Lung (tissue), 12 donors: ENCODE results near the gene CSMD2. TPM values are rescaled to one million over a fixed set of nuclear protein-coding genes. Genes with fewer than 3 reads are reported as not detected.
A peak's percentile ranks its signal among the peaks of the same experiment; 100 is the strongest.

Source experiments
- ATAC-seq: fragments of 200-7000 bp; cut with Tn5 transposase; one replicate; pipeline ENCODE4 v1.9.1; 2020; ENCODE audit warnings: moderate number of reproducible peaks; ENCODE audit not compliant: insufficient read depth, low FRiP score
- DNase-seq, 3 donors: peaks; one replicate each; pipeline ENCODE4 v3.0.0-alpha.2; 2013 to 2017
- H3K27ac ChIP-seq, 2 donors: one replicate each; pipeline ENCODE4 v1.5.1; 2013; ENCODE audit warnings: mild to moderate bottlenecking in 2 of 2, moderate library complexity in 2 of 2, control low read depth in 1 of 2, inconsistent platforms in 1 of 2, low read depth in 1 of 2, low read length in 1 of 2
- H3K27me3 ChIP-seq, 3 donors: one replicate each; pipeline ENCODE4 v1.5.1; 2013; ENCODE audit warnings: low read length in 2 of 3; ENCODE audit not compliant: control insufficient read depth in 3 of 3, insufficient read depth in 3 of 3
- H3K36me3 ChIP-seq, 4 donors: one replicate each; pipeline ENCODE4 v1.5.1; 2013; ENCODE audit warnings: low read length in 4 of 4, mild to moderate bottlenecking in 1 of 4, moderate library complexity in 1 of 4; ENCODE audit not compliant: control insufficient read depth in 4 of 4, insufficient read depth in 4 of 4
- H3K4me1 ChIP-seq, 5 donors: one replicate each; pipeline ENCODE4 v1.5.1; 2013; ENCODE audit warnings: low read length in 5 of 5, mild to moderate bottlenecking in 2 of 5, moderate library complexity in 1 of 5; ENCODE audit not compliant: control insufficient read depth in 5 of 5, insufficient read depth in 5 of 5
- H3K4me3 ChIP-seq: one replicate; pipeline ENCODE4 v1.5.1; 2013; ENCODE audit warnings: mild to moderate bottlenecking, control low read depth, moderate library complexity
- H3K9ac ChIP-seq, 2 donors: one replicate each; pipeline ENCODE4 v1.5.1; 2013; ENCODE audit warnings: low read length in 2 of 2, control low read depth in 1 of 2; ENCODE audit not compliant: insufficient read depth in 1 of 2
- H3K9me3 ChIP-seq, 4 donors: one replicate each; pipeline ENCODE4 v1.5.1; 2013; ENCODE audit warnings: low read length in 3 of 4, mild to moderate bottlenecking in 1 of 4, moderate library complexity in 1 of 4; ENCODE audit not compliant: control insufficient read depth in 4 of 4, insufficient read depth in 3 of 4
- WGBS, 2 donors: extraction: QIAGEN DNeasy Blood & Tissue Kit; methylation state at CpG; one replicate each; pipeline ENCODE4 v1.1.7; 2013; 5-methylcytosine and 5-hydroxymethylcytosine counted together
- polyA plus RNA-seq, 2 donors: library from polyadenylated mRNA; stranded (reverse); fragments of 200-250 nt; gene quantifications; one replicate each; pipeline ENCODE4 v1.2.1, GENCODE V29; 2013
- total RNA-seq, 2 donors: library from RNA; depleted of rRNA in 1 of 2; stranded (reverse); fragments of >200 nt in 1 of 2; gene quantifications; one replicate each; pipeline ENCODE4 v1.2.1, GENCODE V29; 2014 to 2021
- TF ChIP-seq, protein P1 (sequence below): IDR thresholded peaks from 2 replicates; pipeline ENCODE4 v1.5.1; 2012; ENCODE audit warnings: mild to moderate bottlenecking; ENCODE audit errors: control extremely low read depth, extremely low read depth
- donor health status: control.
- donor health status: control.
- donor health status: Bipolar disorder and iron deficiency.
- donor health status: healthy.
- donor health status: DM: yes; HTN: yes; CAD: no.

Gene CSMD2
- total and polyA plus RNA-seq, 4 donors: 0.11 to 1.2 (median 0.39) TPM

DNA sequence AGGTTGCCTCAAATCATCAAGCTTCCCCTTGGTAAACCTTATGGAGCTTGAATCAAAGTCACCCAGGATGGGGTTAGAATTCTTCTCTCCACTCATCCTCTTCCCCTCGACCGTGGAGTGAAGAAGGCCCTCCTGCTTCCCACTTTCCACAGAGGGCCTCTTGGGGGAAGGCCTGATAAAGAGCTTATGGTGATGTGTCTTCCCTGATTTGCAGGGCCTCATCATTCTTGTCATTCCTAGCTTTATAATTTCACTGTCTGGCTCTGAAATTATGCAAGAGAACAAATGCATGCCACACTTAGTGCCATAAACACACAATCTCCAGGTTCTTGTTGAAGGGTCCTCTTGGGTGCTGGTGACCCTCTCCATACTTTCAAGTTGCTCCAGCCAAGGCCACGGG, 199.9 kb downstream of the CSMD2 start:
- Histone ChIP-seq H3K4me3 (no peak overlapping the region), H3K9me3 (no peaks in the 10 kb centered on the region), H3K36me3 (no peaks in the 10 kb centered on the region), H3K9ac (no peak overlapping the region), H3K4me1 (no peaks in the 10 kb centered on the region), H3K27me3 (no peaks in the 10 kb centered on the region), H3K27ac (no peak overlapping the region)
- ATAC-seq (no peak), DNase-seq (no peak)
- TF ChIP-seq, protein P1, sequence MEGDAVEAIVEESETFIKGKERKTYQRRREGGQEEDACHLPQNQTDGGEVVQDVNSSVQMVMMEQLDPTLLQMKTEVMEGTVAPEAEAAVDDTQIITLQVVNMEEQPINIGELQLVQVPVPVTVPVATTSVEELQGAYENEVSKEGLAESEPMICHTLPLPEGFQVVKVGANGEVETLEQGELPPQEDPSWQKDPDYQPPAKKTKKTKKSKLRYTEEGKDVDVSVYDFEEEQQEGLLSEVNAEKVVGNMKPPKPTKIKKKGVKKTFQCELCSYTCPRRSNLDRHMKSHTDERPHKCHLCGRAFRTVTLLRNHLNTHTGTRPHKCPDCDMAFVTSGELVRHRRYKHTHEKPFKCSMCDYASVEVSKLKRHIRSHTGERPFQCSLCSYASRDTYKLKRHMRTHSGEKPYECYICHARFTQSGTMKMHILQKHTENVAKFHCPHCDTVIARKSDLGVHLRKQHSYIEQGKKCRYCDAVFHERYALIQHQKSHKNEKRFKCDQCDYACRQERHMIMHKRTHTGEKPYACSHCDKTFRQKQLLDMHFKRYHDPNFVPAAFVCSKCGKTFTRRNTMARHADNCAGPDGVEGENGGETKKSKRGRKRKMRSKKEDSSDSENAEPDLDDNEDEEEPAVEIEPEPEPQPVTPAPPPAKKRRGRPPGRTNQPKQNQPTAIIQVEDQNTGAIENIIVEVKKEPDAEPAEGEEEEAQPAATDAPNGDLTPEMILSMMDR: no peak
- 69 to 81% methylated on average over 3 of the region's 3 CpGs for WGBS, 2 donors

DNA sequence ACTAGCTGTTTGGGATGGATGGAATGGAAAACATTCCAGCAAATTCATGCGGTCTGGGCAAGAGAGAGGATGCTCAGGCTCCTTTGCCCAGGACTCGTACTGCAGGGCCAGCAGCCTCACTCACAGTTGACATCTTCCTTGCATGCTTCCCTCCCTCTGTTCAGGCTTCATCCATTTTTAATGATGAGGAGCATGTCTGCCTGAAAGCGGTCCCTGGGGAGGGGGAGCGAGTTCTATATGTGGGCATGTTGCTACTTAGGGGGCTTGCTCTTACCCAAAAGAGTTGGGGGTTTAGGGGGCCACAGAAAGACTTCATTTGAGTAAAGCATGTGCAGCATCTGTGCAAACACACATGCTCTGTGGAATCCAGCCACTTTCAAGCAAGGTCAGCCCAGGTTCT, 203.0 kb downstream of the CSMD2 start:
- TF ChIP-seq, protein P1: no peak
- Histone ChIP-seq H3K27me3 (peaks cover 0 to 4% (median 0%) of the 10 kb centered on the region in 3 donors), H3K4me3 (no peak overlapping the region), H3K36me3 (no peaks in the 10 kb centered on the region), H3K9ac (no peak overlapping the region), H3K4me1 (no peaks in the 10 kb centered on the region), H3K9me3 (no peaks in the 10 kb centered on the region), H3K27ac (no peak overlapping the region)
- DNase-seq (no peak), ATAC-seq (no peak)
- whole genome bisulfite sequencing, 2 donors: 84% methylated on average over 4 of the region's 4 CpGs

DNA sequence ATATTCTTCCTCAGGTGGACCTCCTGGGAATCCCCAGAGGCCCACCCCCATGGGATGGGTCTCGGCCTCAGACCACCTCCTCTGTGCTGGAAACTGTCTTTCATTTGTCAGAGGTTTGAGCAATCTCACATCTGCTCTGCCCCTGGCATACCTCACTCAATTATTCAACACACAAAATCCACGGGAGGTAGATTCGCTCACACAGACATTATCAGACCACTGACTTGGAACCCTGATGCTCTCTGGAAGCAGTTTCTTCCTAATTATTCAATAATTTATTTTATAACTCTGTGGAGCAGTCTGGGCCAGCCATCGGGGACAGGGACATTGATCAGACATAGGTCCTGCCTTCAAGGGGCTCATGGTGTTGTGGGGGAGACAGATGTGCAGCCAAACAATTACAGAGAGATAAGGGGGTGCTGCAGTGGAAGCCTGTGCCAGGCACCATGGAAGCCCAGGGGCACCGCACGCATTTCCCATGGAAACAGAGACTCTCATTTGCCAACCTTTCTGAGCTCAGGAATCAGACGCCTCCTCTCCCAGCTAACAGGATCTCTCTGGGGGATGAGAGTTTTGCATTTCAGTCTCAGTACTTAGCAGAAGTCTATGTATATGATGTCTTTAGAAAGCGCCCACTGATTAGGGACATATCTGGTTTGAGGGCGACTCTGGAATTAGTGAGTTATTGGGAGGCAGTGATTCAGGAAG, 204.7 kb downstream of the CSMD2 start:
- WGBS, 2 donors: 84 to 89% methylated on average over 9 of the region's 9 CpGs
- TF ChIP-seq, protein P1: no peak
- Histone ChIP-seq H3K27ac (no peak overlapping the region), H3K27me3 (peaks cover 0 to 4% (median 0%) of the 10 kb centered on the region in 3 donors), H3K36me3 (no peaks in the 10 kb centered on the region), H3K4me3 (no peak overlapping the region), H3K4me1 (no peaks in the 10 kb centered on the region), H3K9me3 (no peaks in the 10 kb centered on the region), H3K9ac (no peak overlapping the region)
- no peak for ATAC-seq
- no peak for DNase-seq

DNA sequence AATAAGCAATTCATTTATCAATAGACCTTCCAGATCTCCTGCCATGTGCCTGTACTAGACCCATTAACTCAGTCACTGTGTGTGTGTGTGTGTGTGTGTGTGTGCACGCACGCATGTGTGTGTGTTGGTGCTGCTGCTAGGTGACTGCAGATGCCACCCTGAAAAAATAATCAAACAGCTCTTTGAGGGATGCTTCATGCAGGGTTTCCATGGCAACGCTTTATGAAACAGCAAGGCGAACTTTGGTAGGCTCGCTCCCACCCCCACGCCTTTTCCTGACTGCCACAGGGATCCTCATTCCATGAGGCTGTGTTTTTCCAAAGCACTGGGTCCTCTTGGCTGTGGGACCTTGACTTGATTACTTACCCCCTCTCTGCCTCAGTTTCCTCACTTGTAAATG, 207.2 kb downstream of the CSMD2 start:
- Histone ChIP-seq H3K27ac (no peak overlapping the region), H3K9me3 (no peaks in the 10 kb centered on the region), H3K4me3 (no peak overlapping the region), H3K27me3 (peaks cover 0 to 4% (median 0%) of the 10 kb centered on the region in 3 donors), H3K4me1 (no peaks in the 10 kb centered on the region), H3K36me3 (no peaks in the 10 kb centered on the region), H3K9ac (no peak overlapping the region)
- TF ChIP-seq, protein P1: no peak
- 86 to 88% methylated on average over 6 of the region's 6 CpGs for WGBS, 2 donors
- DNase-seq (peak in 1 of 3 donors; percentile 1), ATAC-seq (no peak)
